NCI-H446 (cell line): Measurements from ENCODE around the gene NPLOC4.

ENCODE experiments used
- DNase-seq, 2 experiments: peaks; one replicate each; lab custom pipeline; 2025; lab: John Stamatoyannopoulos, UW

Gene NPLOC4

GRCh38 chr17:81662002-81662401, 25.1 kb upstream of the NPLOC4 start:
- no peak for DNase-seq

GRCh38 chr17:81660441-81660840, 23.5 kb upstream of the NPLOC4 start:
- no peak for DNase-seq

DNA sequence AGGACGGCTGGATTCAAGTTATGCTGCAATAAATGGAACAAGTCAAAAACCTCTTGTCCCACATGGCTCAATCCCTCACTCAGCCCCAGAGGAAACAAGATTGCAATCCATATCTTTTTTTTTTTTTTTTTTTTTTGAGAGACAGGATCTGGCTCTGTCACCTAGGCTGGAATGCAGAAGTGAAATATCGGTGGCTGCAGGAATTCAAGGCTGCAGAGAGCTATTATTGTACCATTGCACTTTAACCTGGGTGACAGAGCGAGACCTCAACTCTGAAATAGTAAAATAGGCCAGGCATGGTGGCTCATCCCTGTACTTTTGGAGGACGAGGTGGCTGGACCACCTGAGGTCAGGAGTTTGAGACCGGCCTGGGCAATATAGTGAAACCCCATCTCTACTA, 22.1 kb upstream of the NPLOC4 start:
- no peak for DNase-seq

- no peak for DNase-seq
Observed at GRCh38 chr17:81656835-81657234, 19.9 kb upstream of the NPLOC4 start.

DNA sequence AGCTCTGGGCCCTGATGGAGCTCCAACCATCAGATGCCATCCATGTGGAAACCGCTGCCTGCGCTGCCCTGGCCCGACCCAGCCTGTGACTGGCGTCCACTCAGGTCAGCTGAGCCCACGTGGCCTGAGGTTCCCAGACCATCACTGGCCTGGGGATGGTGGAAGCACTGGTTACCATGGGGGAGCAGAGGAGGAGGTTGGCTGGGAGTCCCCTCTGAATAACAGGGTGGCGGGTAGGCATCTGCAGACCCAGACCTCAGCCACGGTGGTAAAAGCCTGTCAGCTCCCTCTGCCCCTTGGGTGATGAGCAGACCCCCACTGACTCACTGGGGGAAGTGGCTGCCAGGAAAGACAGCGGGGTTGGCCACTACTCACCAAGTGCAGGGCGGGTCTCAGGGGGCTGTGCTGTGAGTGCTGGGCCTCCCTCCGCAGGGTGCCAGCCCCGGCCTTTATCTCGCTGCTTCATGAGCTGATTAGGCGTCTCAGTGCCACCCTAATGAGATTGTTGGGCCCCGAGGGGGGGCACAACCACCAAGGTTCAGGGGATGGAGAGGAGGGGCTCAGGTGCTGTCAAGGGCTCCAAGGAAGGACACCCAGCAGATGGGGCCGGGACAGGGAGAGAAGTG, 19.3 kb upstream of the NPLOC4 start, which contains the start of gene PDE6G:
TSS of gene PDE6G (minus strand) at position 425 of the 626 bp plus-strand sequence. CDS start 3,237 bp downstream, outside the sequence.
- DNase-seq, result no peak

DNA sequence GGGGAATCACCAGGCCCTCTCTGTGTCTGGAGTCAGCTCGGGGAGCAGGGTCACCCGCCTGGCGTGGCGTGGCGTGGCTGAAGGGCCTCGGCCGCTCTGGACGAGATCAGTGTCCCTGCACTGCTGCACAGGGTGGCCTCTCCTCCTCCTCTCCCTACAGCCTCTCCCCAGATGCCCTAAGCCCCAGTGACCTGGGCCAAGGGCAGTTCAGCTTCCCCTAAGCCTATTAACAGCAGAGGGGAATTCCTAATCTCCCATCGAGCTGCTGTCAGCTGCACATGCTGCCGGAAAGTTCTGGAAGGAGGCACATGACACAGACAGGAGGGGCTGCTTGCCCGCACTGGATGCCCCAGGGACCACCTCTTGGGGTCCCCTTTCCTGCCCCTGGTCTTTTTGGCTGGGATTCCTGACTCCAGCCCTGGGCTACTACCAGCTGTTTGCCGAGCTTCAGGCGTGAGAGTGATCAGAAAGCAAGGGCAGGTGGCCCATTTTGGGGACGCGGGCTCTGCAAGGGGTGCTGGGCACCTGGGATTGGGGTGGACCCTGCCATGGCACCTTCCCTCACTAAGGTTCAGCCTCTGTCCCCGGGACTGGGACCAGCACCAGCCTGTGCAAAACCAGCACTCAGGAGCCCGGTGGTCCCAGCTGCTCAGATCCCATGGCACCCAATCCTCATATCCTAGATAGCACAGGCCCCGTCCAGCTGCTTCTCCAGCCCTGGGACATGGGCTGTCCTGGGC, 18.6 kb upstream of the NPLOC4 start:
- DNase-seq, result no peak

GRCh38 chr17:81652906-81653771, 16.2 kb upstream of the NPLOC4 start:
- DNase-seq, result no peak

- DNase-seq, result peak in 1 of 2 experiments; percentile 30
Observed at GRCh38 chr17:81651692-81652091, 14.8 kb upstream of the NPLOC4 start.

- no peak for DNase-seq
Observed at GRCh38 chr17:81650951-81651350, 14.0 kb upstream of the NPLOC4 start.

DNA sequence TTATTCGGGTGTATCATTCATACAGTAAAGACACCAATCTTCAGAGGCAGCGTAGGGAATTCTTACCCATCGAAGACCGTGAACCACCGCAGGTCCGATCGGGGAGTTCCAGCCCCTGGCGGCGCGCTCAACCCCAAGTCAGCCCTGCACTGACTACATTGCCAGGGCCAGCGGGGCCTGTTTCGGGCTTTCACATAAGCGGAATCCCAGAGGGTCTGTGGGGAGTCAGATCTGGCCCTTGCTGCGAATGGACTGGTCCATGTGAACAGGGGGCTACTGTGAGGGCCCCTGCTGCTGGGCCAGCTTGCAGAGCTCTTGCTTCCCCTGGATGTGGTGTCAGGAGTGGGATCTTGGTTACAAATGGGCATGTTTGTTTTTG, 11.8 kb upstream of the NPLOC4 start:
- no peak for DNase-seq

DNA sequence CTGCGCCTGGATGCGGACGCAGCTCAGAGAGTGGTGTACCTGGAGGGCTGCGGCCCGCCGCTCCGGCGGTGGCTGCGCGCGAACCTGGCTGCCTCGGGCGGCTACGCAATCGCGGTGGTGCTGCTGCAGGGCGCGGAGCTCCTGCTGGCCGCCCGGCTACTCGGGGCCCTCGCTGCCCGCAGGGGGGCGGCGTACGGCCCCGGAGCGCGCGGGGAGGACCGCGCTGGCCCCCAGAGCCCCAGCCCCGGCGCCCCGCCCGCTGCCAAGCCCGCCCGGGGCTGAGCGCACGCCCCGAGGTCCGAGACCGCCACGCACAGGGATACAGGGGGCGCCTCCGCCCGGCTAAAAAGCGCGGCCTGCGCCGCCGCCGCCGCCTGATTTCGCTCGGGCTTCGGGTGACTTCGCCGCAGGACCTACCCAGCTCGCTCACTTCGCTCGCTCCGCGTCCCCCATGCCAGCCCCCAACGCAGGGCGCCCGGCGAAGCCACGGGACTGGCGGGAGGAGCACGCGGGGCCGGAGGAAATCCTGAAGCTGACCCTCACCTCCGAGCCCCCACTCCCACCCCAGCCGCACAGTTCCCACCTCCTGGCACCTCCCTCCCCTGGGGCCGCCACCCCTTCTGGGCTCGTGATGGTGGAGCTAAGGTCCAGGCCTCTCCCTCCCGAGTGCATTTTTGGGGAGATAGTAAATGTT, 11.2 kb upstream of the NPLOC4 start:
- DNase-seq, result no peak

GRCh38 chr17:81647640-81648012, 10.7 kb upstream of the NPLOC4 start:
- no peak for DNase-seq

DNA sequence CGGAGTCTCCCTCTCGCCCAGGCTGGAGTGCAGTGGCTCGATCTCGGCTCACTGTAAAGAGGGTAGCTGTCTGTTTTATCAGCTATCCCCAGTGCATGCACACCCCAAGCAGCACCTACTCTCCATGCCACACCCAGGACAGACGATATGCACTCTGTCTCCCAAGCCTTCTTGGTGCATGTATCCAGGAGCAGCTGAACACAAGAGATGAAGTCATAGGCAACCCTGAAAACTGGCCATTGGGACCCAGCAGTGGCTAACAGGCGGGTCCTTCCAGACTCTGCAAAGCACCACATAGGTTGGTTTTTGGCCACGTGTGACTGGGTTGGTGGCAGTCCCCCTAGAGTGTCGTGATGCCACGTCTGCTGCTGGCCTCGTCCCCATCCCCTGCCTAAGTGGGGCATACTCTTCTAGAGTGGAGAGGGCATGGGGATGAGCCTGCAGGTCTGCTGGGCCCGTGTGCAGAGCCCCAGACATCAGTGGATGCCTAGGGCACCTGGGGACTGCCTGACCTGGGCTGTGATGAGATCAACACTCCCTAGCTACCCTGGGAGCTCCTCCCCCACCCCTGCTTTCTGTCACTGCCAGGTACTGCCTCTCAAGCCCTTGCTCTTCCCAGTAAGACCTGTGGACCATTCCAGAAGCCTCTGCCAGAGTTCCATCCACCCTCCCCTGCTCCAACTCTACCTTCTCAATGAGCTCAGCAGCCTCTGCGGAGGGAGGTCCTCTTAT, 10.1 kb upstream of the NPLOC4 start:
- DNase-seq, result no peak

DNA sequence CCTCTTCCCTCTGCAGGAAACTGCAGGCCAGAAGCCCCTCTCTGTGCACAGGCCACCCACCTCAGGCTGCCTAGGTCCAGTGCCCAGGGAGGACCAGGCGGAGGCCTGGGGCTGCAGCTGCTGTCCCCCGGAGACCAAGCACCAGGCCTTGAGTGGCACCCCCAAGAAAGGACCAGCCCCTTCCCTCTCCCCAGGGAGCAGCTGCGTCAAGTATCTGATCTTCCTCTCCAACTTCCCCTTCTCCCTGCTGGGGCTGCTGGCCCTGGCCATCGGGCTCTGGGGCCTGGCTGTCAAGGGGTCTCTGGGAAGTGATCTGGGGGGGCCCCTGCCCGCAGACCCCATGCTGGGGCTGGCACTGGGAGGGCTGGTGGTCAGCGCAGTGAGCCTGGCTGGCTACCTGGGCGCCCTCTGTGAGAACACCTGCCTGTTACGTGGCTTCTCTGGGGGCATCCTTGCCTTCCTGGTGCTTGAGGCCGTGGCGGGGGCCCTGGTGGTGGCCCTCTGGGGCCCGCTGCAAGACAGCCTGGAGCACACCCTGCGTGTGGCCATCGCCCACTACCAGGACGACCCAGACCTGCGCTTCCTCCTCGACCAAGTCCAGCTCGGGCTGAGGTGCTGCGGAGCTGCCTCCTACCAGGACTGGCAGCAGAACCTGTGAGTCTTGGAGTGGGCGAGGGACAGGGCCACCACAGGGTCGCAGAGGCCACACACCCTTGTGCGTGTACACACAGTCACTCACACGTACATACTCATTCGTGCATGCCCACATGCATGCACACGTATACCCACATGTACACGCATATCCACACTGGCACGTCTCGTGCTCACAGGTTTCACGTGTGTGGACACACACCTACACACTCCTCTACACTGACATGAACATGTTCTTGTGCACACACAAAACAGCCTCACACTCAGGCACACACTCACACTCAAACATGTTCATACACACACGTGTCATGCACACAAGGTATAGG, 8.4 kb upstream of the NPLOC4 start:
- DNase-seq, result no peak

DNA sequence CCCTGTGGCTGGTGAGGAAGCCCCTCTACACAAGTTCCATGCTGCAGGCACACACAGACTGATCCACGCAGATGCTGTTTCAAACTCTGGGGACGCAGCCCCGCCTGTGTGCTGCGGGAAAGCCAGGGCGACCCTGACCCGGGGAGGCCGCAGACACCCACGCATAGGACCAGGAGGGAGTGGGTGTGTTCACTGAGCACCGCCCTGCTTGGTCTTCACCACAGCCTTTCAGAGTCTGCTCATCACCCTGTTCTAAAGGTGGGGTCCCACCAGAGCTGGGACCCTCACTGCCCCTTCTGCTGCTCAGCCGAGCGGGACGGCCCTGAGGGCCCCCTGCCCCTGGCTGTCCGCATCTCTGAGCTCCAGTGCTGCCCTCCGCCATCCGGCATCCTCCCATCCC, 7.6 kb upstream of the NPLOC4 start:
- DNase-seq, result no peak

- DNase-seq, result no peak
Observed at GRCh38 chr17:81641825-81642489, 5.0 kb upstream of the NPLOC4 start.

DNA sequence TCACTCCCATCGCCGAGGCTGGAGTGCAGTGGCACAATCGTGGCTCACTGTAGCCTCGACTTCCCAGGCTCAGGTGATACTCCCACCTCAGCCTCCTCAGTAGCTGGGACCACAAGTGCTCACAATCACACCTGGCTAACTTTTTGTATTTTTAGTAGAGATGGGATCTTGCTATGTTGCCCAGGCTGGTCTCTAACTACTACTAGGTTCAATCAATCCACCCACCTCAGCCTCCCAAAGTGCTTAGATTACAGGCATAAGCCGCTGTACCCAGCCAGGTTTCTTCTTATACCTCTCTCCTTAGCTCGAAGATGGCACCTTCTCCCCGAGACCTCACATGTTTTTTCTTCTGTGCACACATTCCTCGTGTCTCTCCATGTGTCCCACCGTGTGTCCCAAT, 3.1 kb upstream of the NPLOC4 start:
- no peak for DNase-seq

GRCh38 chr17:81638683-81639082, 1.8 kb upstream of the NPLOC4 start:
- no peak for DNase-seq

- DNase-seq, result no peak
Observed at GRCh38 chr17:81635973-81636504, 873 bp downstream of the NPLOC4 start.
